ENCODE results near the gene PCP4L1. TPM values are rescaled to one million over a fixed set of nuclear protein-coding genes. Genes with fewer than 3 reads are reported as not detected.
"Not testable (repeated sequence)": the region's sequence is repeated elsewhere in the genome, so short reads cannot be mapped to it uniquely, and the experiment has no call there.

PCP4L1 gene
- total and polyA plus RNA-seq, 10 donors = 0.19 to 0.26 (median 0.20) TPM; not detected in 6

- H3K4me1 ChIP-seq = peaks cover 10 to 42% (median 25%) of the 10 kb centered on the region in 6 donors
- H3K9me3 ChIP-seq = no peaks in the 10 kb centered on the region
- WGBS, 5 donors = 35 to 39% (median 36%) methylated on average over 28 of the region's 28 CpGs
- H3K27ac ChIP-seq = peak overlapping the region; percentile 92 to 97 (median 94)
- no peak for DNase-seq
- peaks cover 0 to 5% (median under 1%) of the 10 kb centered on the region in 6 donors for H3K36me3 ChIP-seq
- intact Hi-C loops (cut with DNase I; ENCODE audit: low total_unique reads) = loop anchor here (10.0 kb wide), 1 partner anchor 51 kb away; the partner anchor contains the start of gene CFAP126
- TF ChIP-seq CTCF (IDR thresholded peaks at IDR 0.05 in 8 of 11, conservative IDR thresholded peaks at IDR 0.05 in 3 of 11) = no peak
- TF ChIP-seq POLR2A (IDR thresholded peaks at IDR 0.05) = no peak
- TF ChIP-seq POLR2AphosphoS5 (IDR thresholded peaks at IDR 0.05) = no peak
- peak overlapping the region; percentile 68 to 92 (median 88) for H3K4me3 ChIP-seq
- H3K27me3 ChIP-seq (replicated peaks in 1 of 7) = no peaks in the 10 kb centered on the region
These were observed 55.1 kb downstream of the PCP4L1 start for GRCh38 chr1:161313554-161314200.

- peak; percentile 97 for DNase-seq
- Histone ChIP-seq H3K27ac (peak within 1 kb of the TSS; percentile 92 to 97 (median 94)), H3K36me3 (peaks cover 0 to 12% (median 6%) of the 10 kb centered on the region in 6 donors), H3K4me1 (peaks cover 10 to 47% (median 25%) of the 10 kb centered on the region in 6 donors), H3K27me3 (replicated peaks in 1 of 7) (no peaks in the 10 kb centered on the region), H3K9me3 (no peaks in the 10 kb centered on the region), H3K4me3 (peak within 1 kb of the TSS; percentile 68 to 92 (median 88))
- intact Hi-C loops (cut with DNase I; ENCODE audit: low total_unique reads) = loop anchor here (10.0 kb wide), 1 partner anchor 50 kb away; the partner anchor contains the start of gene CFAP126
- WGBS, 5 donors = 0 to 1% (median 1%) methylated on average over 29 to 45 of the region's 45 CpGs
- TF ChIP-seq CTCF (IDR thresholded peaks at IDR 0.05 in 8 of 11, conservative IDR thresholded peaks at IDR 0.05 in 3 of 11) (no peak), POLR2A (IDR thresholded peaks at IDR 0.05) (peak in 1 of 3 donors; percentile 56), POLR2AphosphoS5 (IDR thresholded peaks at IDR 0.05) (peak; percentile 96 to 98 (median 97))
These were observed 55.8 kb downstream of the PCP4L1 start, which contains the start of gene SDHC for GRCh38 chr1:161314201-161314981. Gene SDHC, plus strand, starts transcription at chr1:161314381. Its CDS starts 25 bp downstream, at chr1:161314406.

- H3K27ac ChIP-seq; H3K27me3 ChIP-seq (replicated peaks in 1 of 7); H3K4me3 ChIP-seq; DNase-seq; H3K9me3 ChIP-seq: not testable (repeated sequence)
- Histone ChIP-seq H3K36me3 (peaks cover 0 to 21% (median 6%) of the 10 kb centered on the region in 6 donors), H3K4me1 (peaks cover 10 to 47% (median 25%) of the 10 kb centered on the region in 6 donors)
- intact Hi-C loops (cut with DNase I; ENCODE audit: low total_unique reads) = loop anchor here (10.0 kb wide), 1 partner anchor 49 kb away; the partner anchor contains the start of gene CFAP126
- WGBS, 5 donors = 73 to 84% (median 75%) methylated on average over 17 of the region's 17 CpGs
These were observed 57.5 kb downstream of the PCP4L1 start for GRCh38 chr1:161315841-161316674.

GRCh38 chr1:161324020-161324419 lies 65.5 kb downstream of the PCP4L1 start:
- peaks cover 0 to 5% (median 0%) of the 10 kb centered on the region in 6 donors for H3K4me1 ChIP-seq
- TF ChIP-seq POLR2A (IDR thresholded peaks at IDR 0.05) (no peak), POLR2AphosphoS5 (IDR thresholded peaks at IDR 0.05) (no peak)

More at GRCh38 chr1:161324020-161324419, 65.5 kb downstream of the PCP4L1 start:
- Histone ChIP-seq H3K27ac (no peak overlapping the region), H3K27me3 (replicated peaks in 1 of 7) (no peaks in the 10 kb centered on the region), H3K36me3 (peaks cover 0 to 75% (median 50%) of the 10 kb centered on the region in 6 donors), H3K9me3 (no peaks in the 10 kb centered on the region), H3K4me3 (no peak overlapping the region)
- intact Hi-C loops (cut with DNase I; ENCODE audit: low total_unique reads) = no loop called here
- 65 to 74% (median 67%) methylated on average over 4 of the region's 4 CpGs for WGBS, 5 donors
- no peak for DNase-seq

Data from spleen (tissue), 11 donors.